Neural cell (in vitro differentiated cells): ENCODE data around the gene PRKCE. TPM values are rescaled to one million over a fixed set of nuclear protein-coding genes. Genes with fewer than 3 reads are reported as not detected.

Source experiments
- H2AFZ ChIP-seq: fragments of 200-600, 300-800 bp; sonication (generic), shearing (Covaris generic); 2 replicates; pipeline ENCODE4 v1.6.0; 2014; ENCODE audit warnings: low read depth, mild to moderate bottlenecking, antibody characterized with exemption, low read length, moderate library complexity
- H3F3A ChIP-seq: fragments of 200-600 bp; shearing (Covaris generic); 2 replicates; pipeline ENCODE4 v1.6.1; 2016; ENCODE audit warnings: mild to moderate bottlenecking, moderate library complexity, mixed read lengths, antibody characterized with exemption, low read length; ENCODE audit not compliant: insufficient read depth, poor library complexity, severe bottlenecking
- H3K27ac ChIP-seq: fragments of 200-600, 300-800 bp; sonication (generic), shearing (Covaris generic); 2 replicates; pipeline ENCODE4 v1.5.1; 2014; ENCODE audit warnings: mild to moderate bottlenecking, low read length, moderate library complexity
- H3K27me3 ChIP-seq: fragments of 300-800, 200-600 bp; sonication (generic), shearing (Covaris generic); 2 replicates; pipeline ENCODE4 v1.6.0; 2014; ENCODE audit warnings: mild to moderate bottlenecking, low read depth, low read length, moderate library complexity; ENCODE audit not compliant: insufficient read depth
- H3K36me3 ChIP-seq: fragments of 300-800, 200-600 bp; sonication (generic), shearing (Covaris generic); 2 replicates; pipeline ENCODE4 v1.5.1; 2014; ENCODE audit warnings: mild to moderate bottlenecking, antibody characterized with exemption, low read length, moderate library complexity; ENCODE audit not compliant: insufficient read depth
- H3K4me2 ChIP-seq: fragments of 300-800, 200-600 bp; sonication (generic), shearing (Covaris generic); 2 replicates; pipeline ENCODE4 v1.6.0; 2014; ENCODE audit warnings: mild to moderate bottlenecking, low read length
- H3K4me3 ChIP-seq: fragments of 300-800, 200-600 bp; sonication (generic), shearing (Covaris generic); 2 replicates; pipeline ENCODE4 v1.5.1; 2014; ENCODE audit warnings: mild to moderate bottlenecking, low read length, moderate library complexity
- H3K79me2 ChIP-seq: fragments of 200-600 bp; shearing (Covaris generic); replicated peaks from 2 replicates; pipeline ENCODE4 v1.6.0; 2014; ENCODE audit warnings: mild to moderate bottlenecking, low read length, moderate library complexity; ENCODE audit not compliant: insufficient read depth
- H3K9ac ChIP-seq: fragments of 300-800, 200-600 bp; sonication (generic), shearing (Covaris generic); 2 replicates; pipeline ENCODE4 v1.6.1; 2016; ENCODE audit warnings: mild to moderate bottlenecking, low read length, mixed read lengths
- H3K9me2 ChIP-seq: fragments of 200-600 bp; shearing (Covaris generic); 2 replicates; pipeline ENCODE4 v1.6.1; 2016; ENCODE audit warnings: mild to moderate bottlenecking, low read length, mixed read lengths; ENCODE audit not compliant: insufficient read depth
- H3K9me3 ChIP-seq: fragments of 200-600, 300-800 bp; sonication (generic), shearing (Covaris generic); 2 replicates; pipeline ENCODE4 v1.6.1; 2016; ENCODE audit warnings: mild to moderate bottlenecking, mixed run types, low read length, moderate library complexity, mixed read lengths
- H4K20me1 ChIP-seq: fragments of 200-600 bp; shearing (Covaris generic); 2 replicates; pipeline ENCODE4 v1.6.1; 2016; ENCODE audit warnings: mild to moderate bottlenecking, mixed run types; ENCODE audit not compliant: insufficient read depth
- EP300 ChIP-seq: fragments of 450-650 bp; conservative IDR thresholded peaks from 2 replicates; pipeline ENCODE4 v1.6.1; 2014; ENCODE audit warnings: antibody characterized with exemption, mild to moderate bottlenecking, moderate library complexity; ENCODE audit not compliant: poor library complexity, severe bottlenecking
- EZH2 ChIP-seq: fragments of 200-600, 300-800 bp; shearing (Covaris generic), sonication (generic); IDR thresholded peaks from 2 replicates; pipeline ENCODE4 v1.6.1; 2014; ENCODE audit warnings: antibody characterized with exemption, low read length, borderline replicate concordance, mild to moderate bottlenecking; ENCODE audit not compliant: insufficient read depth, poor library complexity, severe bottlenecking
- MXI1 ChIP-seq: fragments of 450-650 bp; conservative IDR thresholded peaks from 2 replicates; pipeline ENCODE4 v1.6.1; 2014; ENCODE audit warnings: antibody characterized with exemption, mild to moderate bottlenecking; ENCODE audit not compliant: poor library complexity, severe bottlenecking
- POLR2AphosphoS5 ChIP-seq: IDR thresholded peaks from 2 replicates; pipeline ENCODE4 v1.6.1; 2012
- RAD21 ChIP-seq: fragments of 450-650 bp; conservative IDR thresholded peaks from 2 replicates; pipeline ENCODE4 v1.6.1; 2014; ENCODE audit warnings: antibody characterized with exemption, mild to moderate bottlenecking, moderate library complexity
- REST ChIP-seq: IDR thresholded peaks from 2 replicates; pipeline ENCODE4 v1.6.1; 2012; ENCODE audit warnings: borderline replicate concordance
- SMC3 ChIP-seq: fragments of 450-650 bp; conservative IDR thresholded peaks from 2 replicates; pipeline ENCODE4 v1.6.1; 2014; ENCODE audit warnings: antibody characterized with exemption, mild to moderate bottlenecking, moderate library complexity; ENCODE audit not compliant: poor library complexity
- TAF1 ChIP-seq: IDR thresholded peaks from 2 replicates; pipeline ENCODE4 v1.6.1; 2012; ENCODE audit warnings: low read depth
- polyA plus RNA-seq: library from polyadenylated mRNA; depleted of rRNA; stranded (reverse); fragments of >200 nt; gene quantifications from 2 replicates; pipeline ENCODE4 v1.2.3, GENCODE V29; 2014
- TF ChIP-seq, protein P1 (sequence below): fragments of 450-650 bp; IDR thresholded peaks from 2 replicates; pipeline ENCODE4 v1.5.1; 2014; ENCODE audit warnings: antibody characterized with exemption, mild to moderate bottlenecking, moderate library complexity; ENCODE audit not compliant: poor library complexity, severe bottlenecking

The PRKCE gene
- polyA plus RNA-seq, 1 donor from 2014 or later: 5.4 TPM

GRCh38 chr2:46114996-46115395, 463.5 kb downstream of the PRKCE start:
- Histone ChIP-seq H2AFZ (no peak overlapping the region), H3K27ac (no peak overlapping the region), H3K79me2 (no peaks in the 10 kb centered on the region), H4K20me1 (no peaks in the 10 kb centered on the region), H3K9ac (no peak overlapping the region), H3K4me2 (no peak overlapping the region), H3F3A (no peaks in the 10 kb centered on the region), H3K4me3 (no peak overlapping the region), H3K9me3 (no peaks in the 10 kb centered on the region), H3K36me3 (no peaks in the 10 kb centered on the region), H3K9me2 (no peaks in the 10 kb centered on the region), H3K27me3 (no peaks in the 10 kb centered on the region)
- TF ChIP-seq EZH2: no peak
- no peak for TF ChIP-seq TAF1
- no peak for TF ChIP-seq RAD21
- TF ChIP-seq MXI1: no peak
- TF ChIP-seq REST: no peak
- TF ChIP-seq, protein P1, sequence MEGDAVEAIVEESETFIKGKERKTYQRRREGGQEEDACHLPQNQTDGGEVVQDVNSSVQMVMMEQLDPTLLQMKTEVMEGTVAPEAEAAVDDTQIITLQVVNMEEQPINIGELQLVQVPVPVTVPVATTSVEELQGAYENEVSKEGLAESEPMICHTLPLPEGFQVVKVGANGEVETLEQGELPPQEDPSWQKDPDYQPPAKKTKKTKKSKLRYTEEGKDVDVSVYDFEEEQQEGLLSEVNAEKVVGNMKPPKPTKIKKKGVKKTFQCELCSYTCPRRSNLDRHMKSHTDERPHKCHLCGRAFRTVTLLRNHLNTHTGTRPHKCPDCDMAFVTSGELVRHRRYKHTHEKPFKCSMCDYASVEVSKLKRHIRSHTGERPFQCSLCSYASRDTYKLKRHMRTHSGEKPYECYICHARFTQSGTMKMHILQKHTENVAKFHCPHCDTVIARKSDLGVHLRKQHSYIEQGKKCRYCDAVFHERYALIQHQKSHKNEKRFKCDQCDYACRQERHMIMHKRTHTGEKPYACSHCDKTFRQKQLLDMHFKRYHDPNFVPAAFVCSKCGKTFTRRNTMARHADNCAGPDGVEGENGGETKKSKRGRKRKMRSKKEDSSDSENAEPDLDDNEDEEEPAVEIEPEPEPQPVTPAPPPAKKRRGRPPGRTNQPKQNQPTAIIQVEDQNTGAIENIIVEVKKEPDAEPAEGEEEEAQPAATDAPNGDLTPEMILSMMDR: no peak
- no peak for TF ChIP-seq POLR2AphosphoS5
- no peak for TF ChIP-seq SMC3
- no peak for TF ChIP-seq EP300

- H2AFZ ChIP-seq: no peak overlapping the region
- no peaks in the 10 kb centered on the region for H3K27me3 ChIP-seq
- no peaks in the 10 kb centered on the region for H3F3A ChIP-seq
- H3K9me3 ChIP-seq: no peaks in the 10 kb centered on the region
- H3K79me2 ChIP-seq: no peaks in the 10 kb centered on the region
- no peak overlapping the region for H3K4me2 ChIP-seq
- H4K20me1 ChIP-seq: no peaks in the 10 kb centered on the region
- H3K27ac ChIP-seq: no peak overlapping the region
- H3K9me2 ChIP-seq: no peaks in the 10 kb centered on the region
- H3K36me3 ChIP-seq: no peaks in the 10 kb centered on the region
- no peak overlapping the region for H3K4me3 ChIP-seq
- TF ChIP-seq, protein P1: no peak
- no peak for TF ChIP-seq RAD21
- no peak for TF ChIP-seq EP300
- no peak for TF ChIP-seq TAF1
- H3K9ac ChIP-seq: no peak overlapping the region
Measured at GRCh38 chr2:46116150-46116549, 464.7 kb downstream of the PRKCE start.
